ENCODE measurements around the gene PRPF6.

DNA sequence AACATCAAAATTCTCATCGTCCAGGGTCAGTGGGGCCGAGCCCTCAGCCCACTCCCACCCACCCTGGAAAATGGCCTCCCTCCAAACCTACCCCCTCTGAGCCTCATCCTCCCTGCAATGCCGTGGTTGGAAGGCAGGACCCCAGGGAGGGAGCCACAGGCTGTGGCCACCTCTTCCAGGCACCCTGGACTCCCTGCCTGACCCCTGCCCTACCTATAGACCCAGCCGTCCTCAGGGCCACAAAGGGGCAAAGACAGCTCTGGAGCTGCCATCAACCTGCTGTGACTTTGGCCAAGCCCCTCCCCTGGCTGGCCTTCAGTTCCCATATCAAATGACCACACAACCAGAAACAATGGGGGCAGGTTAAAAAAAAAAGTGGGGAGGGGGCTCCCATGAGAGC, 22.5 kb upstream of the PRPF6 start:
- TF ChIP-seq, protein P1, sequence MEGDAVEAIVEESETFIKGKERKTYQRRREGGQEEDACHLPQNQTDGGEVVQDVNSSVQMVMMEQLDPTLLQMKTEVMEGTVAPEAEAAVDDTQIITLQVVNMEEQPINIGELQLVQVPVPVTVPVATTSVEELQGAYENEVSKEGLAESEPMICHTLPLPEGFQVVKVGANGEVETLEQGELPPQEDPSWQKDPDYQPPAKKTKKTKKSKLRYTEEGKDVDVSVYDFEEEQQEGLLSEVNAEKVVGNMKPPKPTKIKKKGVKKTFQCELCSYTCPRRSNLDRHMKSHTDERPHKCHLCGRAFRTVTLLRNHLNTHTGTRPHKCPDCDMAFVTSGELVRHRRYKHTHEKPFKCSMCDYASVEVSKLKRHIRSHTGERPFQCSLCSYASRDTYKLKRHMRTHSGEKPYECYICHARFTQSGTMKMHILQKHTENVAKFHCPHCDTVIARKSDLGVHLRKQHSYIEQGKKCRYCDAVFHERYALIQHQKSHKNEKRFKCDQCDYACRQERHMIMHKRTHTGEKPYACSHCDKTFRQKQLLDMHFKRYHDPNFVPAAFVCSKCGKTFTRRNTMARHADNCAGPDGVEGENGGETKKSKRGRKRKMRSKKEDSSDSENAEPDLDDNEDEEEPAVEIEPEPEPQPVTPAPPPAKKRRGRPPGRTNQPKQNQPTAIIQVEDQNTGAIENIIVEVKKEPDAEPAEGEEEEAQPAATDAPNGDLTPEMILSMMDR (IDR thresholded peaks at IDR 0.05): no peak
- TF ChIP-seq POLR2AphosphoS5 (IDR thresholded peaks at IDR 0.05): no peak
- no peak for TF ChIP-seq POLR2A (IDR thresholded peaks at IDR 0.05)
- no peak for TF ChIP-seq EP300 (IDR thresholded peaks at IDR 0.05)

Measured in suprapubic skin (tissue), 4 donors.